GM21723 (cell line): ENCODE data around the gene FXYD1.

Experiments used
- ATAC-seq: cut with Tn5 transposase; IDR thresholded peaks from one replicate; pipeline ENCODE4 v1.9.1; 2021; ENCODE audit warnings: mild to moderate bottlenecking, moderate library complexity; ENCODE audit not compliant: unreplicated experiment

FXYD1 gene

DNA sequence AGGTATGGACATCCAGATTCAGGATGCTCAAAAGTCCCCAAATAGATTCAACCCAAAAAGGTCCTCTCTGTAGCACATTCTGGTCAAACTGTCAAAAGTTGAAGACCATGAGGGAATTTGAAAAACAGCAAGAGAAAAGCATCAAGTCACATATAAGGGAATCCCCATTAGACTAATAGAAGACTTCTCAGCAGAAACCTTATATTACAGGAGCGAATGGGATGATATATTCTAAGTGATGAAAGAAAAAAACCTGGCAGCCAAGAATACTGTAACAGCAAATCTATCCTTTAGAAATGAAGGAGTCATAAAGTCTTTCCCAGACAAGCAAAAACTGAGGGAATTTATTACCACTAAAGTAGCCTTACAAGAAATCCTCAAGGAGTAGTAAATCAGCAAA is 45.6 kb downstream of the FXYD1 start:
- ATAC-seq, result no peak

DNA sequence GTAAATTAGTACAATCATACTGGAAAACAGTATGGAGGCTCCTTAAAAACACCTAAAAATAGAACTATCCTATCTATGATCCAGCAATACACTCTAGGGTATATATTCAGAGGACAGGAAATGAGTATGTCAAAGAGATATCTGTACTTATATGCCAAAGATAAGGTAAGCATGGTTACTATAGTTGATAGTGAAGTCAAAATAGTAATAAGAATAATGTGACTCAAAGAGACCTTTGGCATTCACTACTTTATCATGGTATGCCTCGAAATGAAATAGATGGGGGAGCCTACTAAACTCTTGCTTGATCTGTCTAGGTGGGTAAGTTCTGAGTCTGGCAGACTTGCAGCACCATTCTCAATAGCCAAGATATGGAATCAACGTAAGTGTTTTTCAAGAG is 46.3 kb downstream of the FXYD1 start:
- ATAC-seq, result no peak
